HG03025 (cell line): ENCODE measurements around the gene TMEM198.

Experiments
- ATAC-seq: cut with Tn5 transposase; IDR thresholded peaks from one replicate; pipeline ENCODE4 v1.9.1; 2021; ENCODE audit warnings: mild to moderate bottlenecking, moderate library complexity; ENCODE audit not compliant: unreplicated experiment, low FRiP score

The TMEM198 gene

DNA sequence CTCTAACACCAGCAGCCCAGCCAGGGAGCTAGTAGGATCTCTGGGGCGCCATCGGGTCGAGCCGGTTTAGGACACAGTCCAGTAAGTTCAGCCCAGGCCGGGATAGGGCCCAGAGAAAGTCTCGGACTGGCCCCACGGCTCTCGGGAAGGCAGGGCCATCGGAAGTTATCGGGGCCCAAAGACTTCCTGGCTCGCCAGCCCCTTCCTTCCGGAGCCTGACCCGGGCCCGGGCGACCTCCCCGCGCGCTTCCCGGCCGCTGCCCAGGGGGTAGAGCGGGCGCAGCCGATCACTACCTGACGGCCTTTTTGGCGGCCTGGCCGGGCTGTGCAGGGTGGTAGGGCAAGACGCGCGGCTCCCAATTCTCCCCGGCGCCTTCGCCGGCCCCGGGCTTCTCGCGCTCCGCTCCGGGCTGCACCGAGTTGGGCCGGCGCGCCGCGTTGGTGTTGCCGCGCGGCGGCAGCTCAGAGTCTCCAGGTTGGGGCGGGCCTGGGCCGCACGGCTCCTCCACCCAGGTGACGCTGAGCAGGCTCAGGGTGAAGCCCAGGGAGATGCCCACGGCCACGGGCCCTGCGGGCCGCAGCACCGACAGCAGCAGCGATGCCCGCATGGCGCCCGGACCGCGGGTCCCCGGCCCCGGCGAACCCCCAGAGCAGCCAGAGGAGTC lies 765 bp upstream of the TMEM198 start:
- ATAC-seq, result peak; percentile 39

- no peak for ATAC-seq
Observed at GRCh38 chr2:219544567-219544966, 739 bp downstream of the TMEM198 start.

- ATAC-seq, result no peak
Observed at GRCh38 chr2:219545295-219545942, 1.6 kb downstream of the TMEM198 start.

DNA sequence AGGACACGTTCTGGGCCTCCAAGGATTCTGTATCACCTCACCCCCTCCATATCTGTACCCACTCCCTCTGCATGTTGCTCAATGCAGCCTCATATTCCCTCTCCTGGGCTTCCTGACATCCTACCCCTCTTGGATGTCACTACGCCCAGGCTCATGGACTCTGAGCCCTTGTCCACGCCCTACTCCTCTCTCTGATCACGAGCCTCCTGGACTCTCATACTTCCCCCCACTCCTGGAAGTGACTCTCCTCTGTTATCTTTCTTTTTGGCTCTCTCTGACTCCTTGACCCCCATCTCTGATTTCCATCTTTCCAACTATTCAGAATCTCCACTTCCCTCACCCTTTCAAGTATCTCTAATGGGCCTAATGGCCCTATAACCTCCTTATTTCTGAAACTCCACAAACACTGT lies 2.1 kb downstream of the TMEM198 start:
- ATAC-seq, result no peak

DNA sequence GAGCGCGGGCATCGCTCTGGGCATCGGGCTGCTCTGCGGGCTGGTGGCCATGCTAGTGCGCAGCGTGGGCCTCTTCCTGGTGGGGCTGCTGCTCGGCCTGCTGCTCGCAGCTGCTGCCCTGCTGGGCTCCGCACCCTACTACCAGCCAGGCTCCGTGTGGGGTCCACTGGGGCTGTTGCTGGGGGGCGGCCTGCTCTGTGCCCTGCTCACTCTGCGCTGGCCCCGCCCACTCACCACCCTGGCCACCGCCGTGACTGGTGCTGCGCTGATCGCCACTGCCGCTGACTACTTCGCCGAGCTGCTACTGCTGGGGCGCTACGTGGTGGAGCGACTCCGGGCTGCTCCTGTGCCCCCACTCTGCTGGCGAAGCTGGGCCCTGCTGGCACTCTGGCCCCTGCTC lies 3.8 kb downstream of the TMEM198 start:
- no peak for ATAC-seq

- no peak for ATAC-seq
Observed at GRCh38 chr2:219548990-219549389, 5.2 kb downstream of the TMEM198 start.

DNA sequence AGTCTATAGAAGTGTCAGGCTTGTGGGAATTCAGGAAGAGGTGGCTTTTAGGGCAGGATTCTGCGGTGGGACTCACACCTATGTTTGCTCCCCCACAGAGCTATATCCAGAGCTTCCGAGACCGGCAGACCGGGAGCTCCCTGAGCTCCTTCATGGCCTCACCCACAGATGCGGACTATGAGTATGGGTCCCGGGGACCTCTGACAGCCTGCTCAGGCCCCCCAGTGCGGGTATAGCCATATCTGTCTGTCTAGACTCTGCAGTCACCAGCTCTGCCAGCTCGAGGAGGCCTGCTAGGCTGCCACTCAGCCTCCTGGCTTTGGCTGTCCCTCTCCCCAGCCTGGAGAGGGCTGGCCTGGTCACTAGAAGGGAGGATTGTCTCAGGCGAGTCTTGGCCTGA lies 5.8 kb downstream of the TMEM198 start:
- no peak for ATAC-seq

DNA sequence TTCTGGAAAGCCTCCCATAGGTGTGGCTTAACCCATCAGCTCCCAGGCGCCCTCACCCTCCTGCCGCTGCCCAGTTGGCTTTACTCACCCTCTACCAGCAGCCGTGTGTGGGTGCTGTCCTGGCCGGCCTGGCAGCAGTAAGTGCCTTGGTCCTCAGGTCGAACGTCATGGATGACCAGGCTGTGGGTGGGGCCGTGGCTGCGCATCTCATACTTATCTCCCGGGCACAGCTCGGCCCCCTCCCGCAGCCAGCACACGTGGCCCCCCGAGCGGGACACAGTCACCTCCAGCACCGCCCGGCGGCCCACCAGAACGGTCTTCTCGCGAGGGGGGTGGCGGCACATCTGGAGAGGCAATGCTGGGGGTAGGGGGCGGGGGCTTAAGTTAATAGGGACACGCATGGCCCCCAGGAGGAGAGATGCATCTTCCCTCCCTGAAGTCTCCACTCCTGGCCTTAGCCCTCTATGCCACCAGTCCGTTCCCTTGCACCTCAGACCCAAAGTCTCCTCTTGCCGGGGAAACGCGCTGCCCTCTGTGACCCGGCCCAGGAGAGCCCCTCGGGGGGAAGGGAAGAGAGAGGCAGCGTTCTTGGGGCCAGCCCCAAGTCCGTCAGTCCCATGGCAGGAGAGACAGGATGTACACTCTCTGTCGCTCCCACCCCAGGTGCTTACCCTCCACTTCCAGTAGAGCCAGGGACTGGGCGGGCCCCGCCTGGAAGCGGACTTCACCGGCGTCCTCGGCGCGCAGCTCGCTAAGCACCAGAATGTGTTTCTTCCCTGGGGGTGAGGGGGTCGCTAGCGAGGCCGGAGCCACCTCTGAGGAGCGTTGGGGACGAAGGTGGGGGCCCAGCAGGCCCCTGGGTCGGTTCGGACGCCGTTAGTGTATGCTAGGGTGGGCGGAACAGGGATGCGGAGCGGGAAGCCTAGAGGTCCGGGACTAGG lies 7.9 kb downstream of the TMEM198 start:
- ATAC-seq, result peak; percentile 20

DNA sequence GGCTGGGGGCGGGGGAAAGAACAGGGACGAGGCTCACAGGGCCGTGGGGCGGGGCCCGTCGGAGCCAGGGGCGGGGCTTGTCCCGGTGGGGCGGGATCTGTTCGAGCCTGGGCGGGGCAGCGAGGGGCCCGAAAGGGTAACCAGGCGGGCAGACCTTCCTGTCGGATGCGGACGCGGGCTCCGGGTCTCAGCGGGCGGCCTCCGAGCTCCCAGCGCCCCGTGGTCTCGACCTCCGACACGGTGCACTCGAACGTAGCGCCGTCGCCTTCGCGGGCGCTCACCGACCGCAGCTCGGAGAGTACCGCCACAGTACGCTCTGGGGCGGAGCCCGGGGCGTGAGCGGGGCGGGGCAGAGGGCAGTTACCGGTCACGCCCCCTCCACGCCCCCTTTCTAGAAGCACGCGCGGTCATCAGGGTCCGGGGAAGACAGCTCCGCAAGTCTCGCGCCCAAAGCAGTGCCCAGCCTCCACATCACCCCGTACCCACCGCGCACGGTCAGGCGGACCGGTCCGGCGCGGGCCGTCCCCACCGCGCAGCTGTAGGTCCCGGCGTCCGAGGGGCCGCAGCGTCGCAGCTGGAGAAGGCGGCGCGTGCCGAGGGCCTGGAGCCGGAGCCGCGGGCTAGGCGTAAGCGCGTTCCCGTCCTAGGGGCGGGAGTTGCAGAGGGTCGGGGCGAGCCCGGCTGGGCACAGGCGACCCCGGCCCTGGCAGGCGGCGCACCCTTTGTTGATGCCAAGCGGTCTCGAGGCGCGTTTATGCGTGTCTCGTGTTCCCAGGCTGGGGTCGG lies 8.7 kb downstream of the TMEM198 start:
- ATAC-seq, result peak; percentile 78

DNA sequence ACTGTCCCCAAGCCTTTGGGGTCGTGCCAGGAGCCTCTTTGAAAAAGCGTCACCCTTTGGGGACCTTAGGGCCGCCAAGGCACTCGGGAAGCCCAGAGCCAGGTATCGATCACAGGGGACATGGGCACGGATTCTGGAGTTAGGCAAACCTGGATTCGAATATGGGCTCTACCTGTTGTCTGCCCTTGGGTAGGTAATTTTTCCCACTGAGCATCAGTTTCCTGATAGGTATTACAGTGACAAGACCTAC lies 9.3 kb downstream of the TMEM198 start:
- ATAC-seq, result no peak

GRCh38 chr2:219553463-219553963 lies 9.7 kb downstream of the TMEM198 start:
- ATAC-seq, result no peak

GRCh38 chr2:219554350-219554749 lies 10.5 kb downstream of the TMEM198 start:
- no peak for ATAC-seq

- no peak for ATAC-seq
Observed at GRCh38 chr2:219555956-219556355, 12.1 kb downstream of the TMEM198 start.

GRCh38 chr2:219556413-219556812 lies 12.6 kb downstream of the TMEM198 start:
- ATAC-seq, result no peak

DNA sequence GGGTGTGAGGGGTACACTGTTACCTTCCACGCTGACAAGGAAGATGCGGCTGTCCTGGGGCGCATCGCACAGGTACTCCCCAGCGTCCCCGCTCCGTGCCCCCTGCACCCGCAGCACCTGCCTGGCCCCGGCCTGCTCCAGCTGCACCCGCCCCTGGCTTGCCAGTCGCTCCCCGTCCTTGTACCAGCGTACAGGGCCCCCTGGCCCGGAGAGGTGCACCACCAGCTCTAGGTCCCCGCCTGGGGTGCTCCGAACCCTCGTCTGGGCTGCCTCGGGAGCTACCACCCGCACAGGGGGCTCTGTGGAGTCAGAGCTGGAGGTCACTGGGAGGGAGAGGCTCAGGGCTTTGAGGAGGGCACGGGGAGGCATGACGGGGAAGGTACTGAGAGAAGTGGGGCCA lies 13.5 kb downstream of the TMEM198 start:
- no peak for ATAC-seq

DNA sequence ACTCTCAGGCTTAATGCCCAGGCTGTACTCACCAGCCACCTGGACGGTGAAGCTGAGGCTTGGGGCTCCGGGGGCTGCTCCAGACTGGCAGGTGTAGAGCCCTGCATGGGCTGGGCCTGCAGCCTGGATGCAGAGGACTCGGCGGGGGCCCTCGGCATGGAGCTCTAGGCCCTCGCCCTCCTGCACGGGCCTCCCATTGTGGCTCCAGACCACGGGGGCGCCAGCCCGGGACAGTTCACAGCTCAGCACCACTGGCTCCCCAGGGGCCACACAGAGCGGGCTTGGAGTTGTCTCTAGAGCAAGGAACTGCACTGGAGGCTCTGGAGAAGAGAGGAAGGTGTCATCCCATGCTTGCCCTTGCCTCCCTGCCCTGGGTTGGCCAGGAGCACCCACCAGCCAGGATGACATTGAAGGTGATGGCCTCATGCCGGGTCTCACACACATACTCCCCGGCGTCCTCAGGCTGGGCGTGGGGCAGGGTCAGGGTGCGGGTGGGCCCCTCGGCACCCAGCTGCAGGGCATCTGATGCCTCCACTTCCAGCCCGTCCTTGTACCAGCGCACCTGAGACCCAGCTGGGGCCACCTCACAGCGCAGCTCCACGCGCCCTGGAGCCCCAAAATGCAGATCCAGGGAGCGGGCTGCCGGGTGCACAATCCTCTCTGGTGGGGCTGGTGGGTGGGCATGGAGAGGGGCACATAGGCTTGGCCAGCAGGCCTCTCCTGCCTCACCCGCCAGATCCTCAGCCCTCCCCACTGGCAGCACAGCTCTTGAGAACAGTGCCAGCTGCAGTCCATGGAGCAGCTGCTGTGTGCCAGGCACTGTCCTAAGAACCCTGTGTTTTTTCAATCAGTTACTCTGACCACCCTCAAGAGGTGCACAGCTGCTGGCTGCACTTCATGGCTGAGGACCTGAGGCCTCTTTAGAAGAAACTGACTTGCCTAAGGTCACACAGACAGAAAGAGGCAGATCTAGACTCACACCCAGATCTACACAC lies 14.3 kb downstream of the TMEM198 start:
- no peak for ATAC-seq

DNA sequence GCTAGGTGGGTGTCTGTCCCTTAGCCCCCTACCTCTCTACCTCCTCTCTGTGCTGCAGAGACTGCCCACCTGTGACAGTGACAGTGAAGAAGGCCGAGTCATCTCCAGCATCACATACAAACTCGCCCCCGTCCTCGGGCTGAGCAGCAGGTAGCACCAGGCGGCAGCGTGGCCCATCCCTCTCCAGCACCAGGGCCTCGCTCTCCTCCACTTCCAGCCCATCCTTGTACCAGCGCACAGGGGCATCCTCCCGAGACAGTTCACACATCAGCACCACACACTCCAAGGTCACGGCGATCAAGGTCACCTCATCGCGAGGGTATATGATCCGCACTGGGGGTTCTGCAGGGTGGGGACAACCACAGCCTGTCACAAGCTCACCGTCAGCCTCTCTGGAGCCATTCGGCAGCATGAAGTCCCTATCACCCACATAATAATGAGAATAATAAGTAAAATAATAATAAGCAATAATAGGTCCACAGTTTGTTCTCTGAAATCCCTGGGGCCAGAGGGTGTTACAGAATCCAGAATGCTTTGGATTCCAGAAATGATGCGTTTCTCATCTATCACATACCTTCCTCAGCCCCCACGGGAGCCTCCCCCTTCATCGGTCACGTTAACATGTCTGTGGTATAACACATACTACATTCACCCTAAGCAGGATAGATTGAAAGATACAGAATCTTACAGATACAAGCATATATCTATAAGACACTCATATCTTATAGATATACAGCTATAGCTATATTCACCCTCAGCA lies 15.5 kb downstream of the TMEM198 start:
- ATAC-seq, result no peak

DNA sequence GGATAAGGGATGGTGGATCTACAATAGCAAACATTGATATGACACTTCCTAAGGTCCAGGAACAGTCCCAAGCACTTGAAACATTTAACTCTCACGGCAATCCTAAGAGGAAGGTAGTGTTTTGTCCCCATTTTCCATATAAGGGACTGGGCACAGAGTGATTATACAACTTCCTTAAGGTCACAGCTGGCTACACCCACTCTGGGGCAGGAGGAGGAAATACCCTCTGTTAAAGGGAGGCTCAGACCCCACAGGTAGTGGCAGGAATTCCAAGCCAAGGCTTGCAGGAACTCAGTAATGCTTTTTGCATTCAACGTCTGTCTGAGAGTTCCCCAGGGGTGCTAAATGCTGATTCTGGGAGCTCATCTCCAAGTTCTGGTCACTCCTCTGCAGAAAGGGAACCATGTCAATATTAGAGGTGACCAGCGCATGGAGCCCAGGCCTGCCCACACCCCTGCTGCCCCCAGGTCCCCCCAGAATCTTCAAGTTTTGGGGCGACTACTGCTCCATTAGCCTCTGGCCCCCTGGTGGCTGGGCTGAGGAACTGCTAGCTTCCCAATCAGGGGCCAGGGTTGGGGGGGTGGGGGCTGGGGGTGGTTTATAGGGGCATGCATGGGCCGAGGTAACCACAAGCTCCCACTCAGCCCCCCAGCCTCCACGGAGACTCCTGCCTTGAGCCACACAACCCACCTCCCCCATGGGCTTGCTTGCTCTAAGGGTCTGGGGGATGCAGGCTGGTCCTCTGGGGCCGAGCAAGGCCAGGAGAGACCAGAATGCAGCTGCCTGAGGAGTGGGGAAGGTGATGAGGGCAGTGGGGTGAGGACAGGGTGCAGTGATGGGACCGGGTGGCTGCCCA lies 16.4 kb downstream of the TMEM198 start:
- ATAC-seq, result no peak
